Measurements from ENCODE around the gene GNB3.

Gene GNB3

DNA sequence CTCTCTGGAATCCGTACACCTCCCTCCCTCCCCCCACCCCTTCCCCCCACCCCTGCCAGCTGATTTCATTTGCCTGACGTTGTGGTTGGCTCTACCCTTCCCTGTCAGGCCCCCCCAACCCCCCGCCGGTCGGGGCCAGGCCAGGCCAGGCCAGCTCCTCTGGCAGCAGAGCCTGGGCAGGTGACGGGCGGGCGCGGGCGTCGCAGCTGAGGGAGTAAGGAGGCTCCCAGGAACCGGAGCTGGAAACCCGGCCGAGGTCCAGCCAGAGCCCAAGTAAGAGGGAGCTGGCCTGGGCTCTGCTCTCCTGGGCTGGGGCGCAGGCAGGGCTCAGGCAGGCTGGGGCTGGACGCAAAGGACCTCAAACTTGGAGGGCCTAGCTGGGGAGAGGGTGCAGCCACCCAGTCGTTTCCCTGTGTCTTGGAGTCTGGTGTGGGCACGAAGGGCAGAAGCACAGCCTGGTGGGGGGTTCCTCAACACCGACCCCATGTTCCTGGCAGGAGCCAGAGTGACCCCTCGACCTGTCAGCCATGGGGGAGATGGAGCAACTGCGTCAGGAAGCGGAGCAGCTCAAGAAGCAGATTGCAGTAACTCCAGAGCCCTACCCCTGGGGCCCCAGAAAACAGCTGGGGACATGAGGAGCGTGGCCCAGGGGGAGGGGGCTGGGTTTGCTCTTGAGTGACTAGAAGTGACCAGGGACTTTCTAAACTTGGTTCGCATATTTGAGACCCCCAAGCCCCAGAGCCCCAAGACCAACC is at the start of gene GNB3:
Gene GNB3, plus strand, starts transcription at position 165 of the 755 bp plus-strand sequence. Its CDS starts 363 bp downstream, at position 528.
- DNase-seq (ENCODE audit: low read depth in 2 of 2): no peak

DNA sequence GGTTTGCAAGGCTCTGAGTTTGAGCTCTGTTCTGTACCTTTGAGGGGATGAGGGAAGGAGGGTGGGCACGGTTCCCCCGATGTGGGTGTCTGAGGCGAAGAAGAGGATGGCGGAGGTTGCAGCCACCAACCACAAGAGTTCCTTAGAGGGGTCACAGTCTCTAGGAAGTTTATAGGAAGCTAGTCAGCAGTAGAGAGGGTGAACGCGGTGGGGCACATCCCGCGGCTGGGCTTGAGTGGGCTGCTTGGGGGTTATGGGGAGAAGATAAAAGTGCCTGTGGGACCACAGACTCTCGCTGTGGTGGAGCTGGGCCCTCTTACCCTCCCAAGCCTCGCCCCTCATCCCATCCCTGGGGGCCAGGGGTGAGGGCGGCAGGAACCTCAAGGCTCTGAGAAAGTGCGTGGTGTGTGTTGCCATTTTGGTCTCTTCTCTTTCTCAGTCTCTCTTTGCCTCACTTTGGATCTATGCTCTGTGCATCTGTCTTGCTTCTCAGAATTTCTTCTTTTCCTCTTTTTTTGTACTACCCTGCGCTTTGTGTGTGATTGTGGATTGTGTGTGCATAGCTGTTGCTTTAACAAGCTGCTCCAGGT is 48.7 kb upstream of the GNB3 start:
- DNase-seq (ENCODE audit: low read depth in 2 of 2): no peak

DNA sequence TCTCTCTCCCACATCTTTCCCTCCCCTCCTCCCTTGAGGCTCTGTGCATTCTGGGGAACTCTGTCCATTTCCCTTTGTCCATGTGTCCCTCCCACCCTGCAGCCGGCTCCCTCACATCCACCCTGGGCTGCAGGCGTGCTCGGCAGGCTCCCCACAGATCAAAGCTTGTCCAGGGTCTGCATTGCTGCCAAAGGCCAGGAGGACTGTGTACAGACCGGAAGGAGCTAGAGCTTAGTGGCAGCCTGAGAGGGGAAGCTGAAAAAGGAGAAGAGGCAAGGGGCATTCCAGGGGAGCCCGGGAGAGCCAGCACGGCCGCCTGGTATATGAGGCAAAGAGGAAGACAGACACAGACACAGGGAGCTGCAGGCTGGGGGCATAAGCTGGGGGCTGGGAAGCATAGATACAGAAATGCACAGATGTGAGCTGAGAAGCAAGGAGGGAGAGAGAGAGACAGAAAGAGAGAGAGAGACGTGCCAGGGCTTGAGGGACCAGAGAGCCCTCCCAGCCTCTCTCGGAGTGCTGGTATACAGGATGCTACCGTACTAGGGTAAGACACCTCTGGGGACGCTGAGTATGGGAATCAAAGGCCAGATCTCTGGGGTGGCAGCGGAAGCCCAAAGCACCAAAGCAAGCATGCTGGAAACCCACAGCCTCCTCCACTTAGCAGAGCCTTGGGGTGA is 48.1 kb upstream of the GNB3 start:
- DNase-seq (ENCODE audit: low read depth in 2 of 2): no peak

DNA sequence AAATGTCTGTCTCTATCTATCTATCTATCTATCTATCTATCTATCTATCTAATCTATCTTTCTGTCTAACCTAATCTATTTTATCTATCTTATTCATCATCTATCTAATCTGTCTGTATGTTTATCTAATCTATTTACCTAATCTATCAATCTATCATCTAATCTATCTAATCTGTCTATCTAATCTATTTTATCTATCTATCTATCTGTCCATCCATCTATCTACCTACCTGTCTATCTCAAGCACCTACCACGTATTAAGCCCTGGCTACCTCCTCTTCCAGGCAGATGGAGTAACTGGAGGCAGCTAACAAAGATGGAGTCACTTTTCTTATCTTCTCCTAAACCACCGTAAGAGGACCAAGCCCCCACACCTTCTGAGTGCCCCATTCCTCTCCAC is 45.6 kb upstream of the GNB3 start:
- no peak for DNase-seq (ENCODE audit: low read depth in 2 of 2)

DNA sequence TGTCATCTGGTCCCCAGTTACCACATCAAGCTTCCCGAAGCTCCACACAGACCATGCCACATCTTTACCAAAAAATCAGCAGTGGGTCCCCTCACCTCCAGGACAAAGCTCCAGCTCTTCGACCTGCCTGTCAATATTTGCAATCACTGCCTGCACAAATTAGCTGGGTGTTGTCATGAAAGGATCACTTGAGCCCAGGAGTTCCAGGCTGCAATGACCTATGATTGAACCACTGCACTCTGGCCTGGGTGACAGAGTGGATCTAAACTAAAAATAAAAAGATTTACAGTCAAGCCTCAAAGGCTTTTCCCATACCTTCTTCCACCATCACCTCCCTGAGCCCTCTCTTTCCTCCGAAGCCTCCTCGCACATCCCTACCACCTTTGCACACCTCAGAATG is 44.1 kb upstream of the GNB3 start:
- no peak for DNase-seq (ENCODE audit: low read depth in 2 of 2)

DNA sequence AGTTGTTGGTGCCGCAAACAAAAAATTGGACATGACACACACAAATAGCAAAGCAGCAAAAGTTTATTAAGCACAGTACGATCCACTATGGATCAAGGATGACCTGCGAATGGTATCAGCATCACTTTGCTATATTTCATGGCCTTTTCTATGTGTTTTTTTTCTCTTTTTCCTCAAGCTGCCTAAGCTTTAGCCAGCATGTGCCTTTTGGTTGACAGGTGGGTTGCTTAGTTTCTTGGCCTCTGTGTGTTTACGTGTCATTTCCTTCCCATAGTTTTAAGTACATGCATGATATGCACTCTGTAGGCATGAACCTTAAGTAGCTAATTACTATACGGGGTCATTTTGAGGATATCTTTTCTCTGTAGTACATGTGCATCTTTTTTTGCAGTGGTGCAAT is 41.6 kb upstream of the GNB3 start:
- no peak for DNase-seq (ENCODE audit: low read depth in 2 of 2)

DNA sequence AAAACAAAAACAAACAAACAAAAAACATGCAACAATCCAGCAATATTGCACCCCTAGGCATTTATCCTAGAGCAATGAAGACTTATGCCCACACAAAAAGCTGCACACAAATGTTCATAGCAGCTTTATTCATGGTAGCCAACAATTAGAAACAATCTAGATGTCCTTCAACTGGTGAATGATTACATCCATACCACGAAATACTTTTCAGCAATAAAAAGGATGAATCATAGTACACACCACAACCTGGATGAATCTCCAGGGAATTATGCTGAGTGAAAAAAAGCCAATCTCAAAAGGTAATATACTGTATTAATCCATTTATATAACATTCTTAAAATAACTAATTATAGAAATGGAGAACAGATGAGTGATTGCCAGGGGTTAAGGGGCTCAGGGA is 33.6 kb upstream of the GNB3 start:
- no peak for DNase-seq (ENCODE audit: low read depth in 2 of 2)

DNA sequence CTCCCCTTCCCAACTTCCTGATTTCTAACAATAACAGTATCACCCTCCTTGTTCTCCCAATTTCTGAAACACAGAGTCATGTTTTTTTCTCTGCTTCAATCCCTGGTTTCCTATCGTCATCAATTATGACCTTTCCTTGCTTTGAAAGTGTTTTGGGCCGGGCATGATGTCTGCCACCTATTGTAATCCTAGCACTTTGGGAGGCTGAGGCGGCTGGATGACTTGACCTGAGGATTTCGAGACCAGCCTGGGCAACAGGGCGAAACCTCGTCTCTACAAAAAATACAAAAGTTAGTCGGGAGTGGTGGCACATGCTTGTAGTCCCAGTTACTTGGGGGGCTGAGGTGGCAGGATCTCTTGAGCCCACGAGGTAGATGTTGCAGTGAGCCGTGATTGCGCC is 31.7 kb upstream of the GNB3 start:
- DNase-seq (ENCODE audit: low read depth in 2 of 2): no peak

DNA sequence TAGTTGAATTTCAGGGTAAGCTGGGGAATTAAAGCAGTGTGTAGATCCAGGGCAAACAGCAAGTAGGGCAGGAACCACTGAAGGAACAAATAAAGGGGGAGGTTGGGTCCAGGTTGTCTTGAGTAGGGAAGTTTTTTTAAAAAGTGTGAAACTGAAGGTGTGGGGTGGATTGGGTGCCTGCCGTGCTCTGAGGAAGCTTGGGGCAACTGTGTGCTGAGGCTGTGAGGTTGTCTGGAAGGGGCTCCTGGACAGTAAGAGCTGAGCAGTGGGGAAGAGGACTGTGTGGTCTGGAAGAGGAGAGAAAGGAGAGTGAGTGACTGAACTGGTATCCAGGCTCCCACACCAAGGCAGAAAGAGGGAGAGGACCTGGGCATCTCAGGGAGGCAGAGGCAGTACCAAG is 30.0 kb upstream of the GNB3 start:
- no peak for DNase-seq (ENCODE audit: low read depth in 2 of 2)

DNA sequence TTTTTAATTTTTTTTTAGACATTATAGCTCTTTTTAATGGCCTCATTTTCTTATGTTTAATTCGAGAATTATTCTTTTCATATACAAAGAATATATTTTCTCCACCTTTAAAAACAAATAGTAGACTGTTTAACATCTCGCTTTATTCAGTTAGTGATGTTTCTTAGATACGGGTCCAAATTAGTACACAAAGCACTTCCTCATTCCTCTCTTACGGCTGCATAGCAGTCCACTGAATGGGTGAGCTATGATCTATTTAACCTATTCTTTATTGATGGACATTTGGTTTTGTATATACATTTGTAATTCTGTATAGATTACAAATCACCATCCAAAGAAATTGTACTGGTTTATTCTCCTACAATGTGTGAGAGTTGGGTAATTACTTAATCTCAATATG is 27.4 kb upstream of the GNB3 start:
- DNase-seq (ENCODE audit: low read depth in 2 of 2): no peak

DNA sequence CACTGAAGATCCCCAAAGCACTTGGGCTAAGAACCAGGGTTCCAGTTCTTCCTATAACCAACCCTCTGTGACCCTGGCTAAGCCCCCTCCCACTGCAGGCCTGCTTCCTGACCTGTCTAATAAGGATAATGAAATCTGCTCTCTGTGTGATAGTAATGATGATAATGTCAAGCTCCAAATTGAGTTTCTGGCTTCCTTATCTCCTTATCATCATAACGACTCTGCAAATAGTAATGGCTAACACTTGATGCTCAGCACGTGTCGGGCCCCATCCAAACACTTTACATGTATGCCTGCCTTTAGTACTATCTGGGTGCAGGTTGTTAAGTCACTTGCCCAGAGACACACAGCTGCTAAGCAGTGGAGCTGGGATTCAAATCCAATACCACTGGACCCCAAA is 24.1 kb upstream of the GNB3 start:
- no peak for DNase-seq (ENCODE audit: low read depth in 2 of 2)

DNA sequence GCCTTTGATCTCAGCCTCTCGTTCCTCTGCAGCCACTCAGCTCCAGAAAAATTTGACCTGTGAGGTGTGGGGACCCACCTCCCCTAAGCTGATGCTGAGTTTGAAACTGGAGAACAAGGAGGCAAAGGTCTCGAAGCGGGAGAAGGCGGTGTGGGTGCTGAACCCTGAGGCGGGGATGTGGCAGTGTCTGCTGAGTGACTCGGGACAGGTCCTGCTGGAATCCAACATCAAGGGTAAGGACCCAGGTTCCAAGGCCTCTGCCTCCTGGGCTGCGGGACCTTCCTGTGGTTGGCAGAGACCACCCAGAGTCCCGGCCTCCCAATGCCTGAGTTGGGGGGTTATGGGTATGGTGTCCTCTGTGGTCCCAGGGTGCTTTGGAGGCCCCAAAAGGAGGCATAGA is 23.6 kb upstream of the GNB3 start:
- no peak for DNase-seq (ENCODE audit: low read depth in 2 of 2)

DNA sequence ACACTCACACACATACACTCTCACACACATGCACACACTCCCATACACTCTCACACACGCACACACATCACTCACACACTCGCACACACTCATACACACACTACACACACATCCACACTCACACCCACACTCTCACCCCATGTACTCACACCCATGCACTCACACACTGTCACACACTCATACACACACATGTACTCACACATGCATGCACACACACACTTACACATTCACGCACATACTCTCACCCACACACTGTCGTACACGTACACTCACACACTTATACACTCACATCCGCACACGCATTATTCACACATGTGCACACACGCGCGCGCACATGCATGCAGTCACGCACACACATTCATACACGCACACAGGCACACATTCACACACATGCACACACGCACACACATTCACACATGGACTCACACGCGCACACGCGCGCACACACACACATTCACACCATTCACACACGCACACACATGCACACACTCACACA is 23.0 kb upstream of the GNB3 start:
- DNase-seq (ENCODE audit: low read depth in 2 of 2): no peak

DNA sequence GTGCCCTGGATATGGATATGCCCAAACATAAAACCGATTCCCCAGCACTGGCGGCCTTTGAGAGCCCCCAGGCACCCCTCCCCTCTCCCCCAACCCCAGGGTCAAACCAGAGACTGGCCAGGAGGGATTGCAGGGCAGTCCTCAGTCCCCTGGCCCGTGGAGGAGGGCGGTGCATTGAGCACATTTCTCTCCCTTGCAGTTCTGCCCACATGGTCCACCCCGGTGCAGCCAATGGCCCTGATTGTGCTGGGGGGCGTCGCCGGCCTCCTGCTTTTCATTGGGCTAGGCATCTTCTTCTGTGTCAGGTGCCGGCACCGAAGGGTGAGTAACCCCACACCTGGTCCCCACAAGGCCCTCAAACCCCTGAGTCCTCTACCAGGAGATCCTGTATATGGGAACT is 22.5 kb upstream of the GNB3 start:
- DNase-seq (ENCODE audit: low read depth in 2 of 2): no peak

DNA sequence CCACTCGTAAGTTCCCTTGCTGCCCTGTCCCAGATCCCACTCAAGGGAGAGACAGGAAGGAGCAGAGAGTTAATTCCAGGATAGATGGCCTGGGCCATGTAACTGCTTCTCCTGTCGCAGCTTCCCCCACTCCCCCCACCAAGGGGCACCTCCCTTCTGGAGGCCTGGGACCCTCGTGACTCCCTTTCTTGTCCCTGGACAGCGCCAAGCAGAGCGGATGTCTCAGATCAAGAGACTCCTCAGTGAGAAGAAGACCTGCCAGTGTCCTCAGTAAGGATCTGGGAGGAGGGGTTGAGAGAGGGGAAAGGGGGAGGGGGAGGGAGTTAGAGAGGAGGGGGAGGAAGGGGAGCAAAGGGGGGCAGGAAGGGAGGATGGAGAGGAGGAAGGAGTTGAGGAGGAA is 22.1 kb upstream of the GNB3 start:
- DNase-seq (ENCODE audit: low read depth in 2 of 2): no peak

DNA sequence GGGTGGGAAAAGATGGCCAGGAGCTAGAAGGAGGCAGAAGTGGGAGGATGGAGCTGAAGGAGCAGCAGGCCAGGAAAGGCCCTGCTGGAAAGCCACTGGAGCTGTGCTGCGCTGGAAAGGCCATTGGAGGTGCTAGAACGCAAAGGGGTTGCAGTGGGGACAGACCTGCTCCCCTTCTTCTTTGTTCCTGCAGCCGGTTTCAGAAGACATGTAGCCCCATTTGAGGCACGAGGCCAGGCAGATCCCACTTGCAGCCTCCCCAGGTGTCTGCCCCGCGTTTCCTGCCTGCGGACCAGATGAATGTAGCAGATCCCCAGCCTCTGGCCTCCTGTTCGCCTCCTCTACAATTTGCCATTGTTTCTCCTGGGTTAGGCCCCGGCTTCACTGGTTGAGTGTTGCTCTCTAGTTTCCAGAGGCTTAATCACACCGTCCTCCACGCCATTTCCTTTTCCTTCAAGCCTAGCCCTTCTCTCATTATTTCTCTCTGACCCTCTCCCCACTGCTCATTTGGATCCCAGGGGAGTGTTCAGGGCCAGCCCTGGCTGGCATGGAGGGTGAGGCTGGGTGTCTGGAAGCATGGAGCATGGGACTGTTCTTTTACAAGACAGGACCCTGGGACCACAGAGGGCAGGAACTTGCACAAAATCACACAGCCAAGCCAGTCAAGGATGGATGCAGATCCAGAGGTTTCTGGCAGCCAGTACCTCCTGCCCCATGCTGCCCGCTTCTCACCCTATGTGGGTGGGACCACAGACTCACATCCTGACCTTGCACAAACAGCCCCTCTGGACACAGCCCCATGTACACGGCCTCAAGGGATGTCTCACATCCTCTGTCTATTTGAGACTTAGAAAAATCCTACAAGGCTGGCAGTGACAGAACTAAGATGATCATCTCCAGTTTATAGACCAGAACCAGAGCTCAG is 21.4 kb upstream of the GNB3 start:
- no peak for DNase-seq (ENCODE audit: low read depth in 2 of 2)

DNA sequence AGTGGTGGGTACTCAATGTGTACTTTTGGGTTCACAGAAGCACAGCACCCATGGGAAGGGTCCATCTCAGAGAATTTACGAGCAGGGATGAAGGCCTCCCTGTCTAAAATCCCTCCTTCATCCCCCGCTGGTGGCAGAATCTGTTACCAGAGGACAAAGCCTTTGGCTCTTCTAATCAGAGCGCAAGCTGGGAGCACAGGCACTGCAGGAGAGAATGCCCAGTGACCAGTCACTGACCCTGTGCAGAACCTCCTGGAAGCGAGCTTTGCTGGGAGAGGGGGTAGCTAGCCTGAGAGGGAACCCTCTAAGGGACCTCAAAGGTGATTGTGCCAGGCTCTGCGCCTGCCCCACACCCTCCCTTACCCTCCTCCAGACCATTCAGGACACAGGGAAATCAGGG is 20.6 kb upstream of the GNB3 start:
- no peak for DNase-seq (ENCODE audit: low read depth in 2 of 2)

DNA sequence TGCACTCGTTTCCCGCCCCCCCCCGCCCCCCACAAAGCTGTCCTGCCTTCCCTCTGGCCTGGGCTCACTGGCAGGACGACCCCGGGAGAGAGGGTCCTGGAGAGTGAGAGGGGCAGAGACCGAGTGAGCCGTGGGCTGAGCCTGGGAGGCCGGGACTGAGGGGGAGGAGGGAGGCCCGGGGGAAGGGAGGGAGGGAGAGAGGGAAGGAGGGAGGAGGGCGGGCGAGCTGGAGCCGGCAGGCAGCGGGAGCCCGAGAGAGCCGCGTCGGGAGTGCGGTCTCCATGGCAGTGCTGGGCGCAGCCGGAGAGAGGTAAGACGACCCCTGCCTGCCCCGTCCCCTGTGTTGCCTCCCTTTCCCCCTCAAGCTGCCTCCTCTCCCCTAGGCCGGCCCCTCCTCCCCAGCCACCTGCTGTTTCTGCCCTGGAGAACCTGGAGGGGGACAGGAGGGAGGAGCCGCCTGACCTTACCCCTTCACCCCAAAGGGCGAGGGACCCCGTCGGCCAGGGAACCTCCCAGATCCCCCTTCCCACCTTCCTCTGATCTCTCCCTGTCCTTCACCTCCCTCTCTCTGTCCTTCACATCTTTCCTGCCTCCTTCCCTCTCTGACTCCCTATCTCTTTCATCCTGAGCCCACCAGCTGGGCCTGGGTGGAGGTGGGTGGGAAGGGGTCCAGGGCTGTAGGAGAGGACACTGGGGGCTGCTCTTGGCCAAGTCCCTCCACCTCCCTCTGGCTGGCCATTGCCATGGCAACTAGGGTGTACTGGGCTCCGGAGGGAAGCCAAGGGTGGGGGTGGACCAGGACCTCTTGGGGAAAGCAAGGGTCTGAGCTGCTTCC is 18.9 kb upstream of the GNB3 start, which contains the start of gene GPR162:
Gene GPR162, plus strand, starts transcription at position 231 of the 835 bp plus-strand sequence. CDS start 2,078 bp downstream, outside the sequence.
- no peak for DNase-seq (ENCODE audit: low read depth in 2 of 2)

DNA sequence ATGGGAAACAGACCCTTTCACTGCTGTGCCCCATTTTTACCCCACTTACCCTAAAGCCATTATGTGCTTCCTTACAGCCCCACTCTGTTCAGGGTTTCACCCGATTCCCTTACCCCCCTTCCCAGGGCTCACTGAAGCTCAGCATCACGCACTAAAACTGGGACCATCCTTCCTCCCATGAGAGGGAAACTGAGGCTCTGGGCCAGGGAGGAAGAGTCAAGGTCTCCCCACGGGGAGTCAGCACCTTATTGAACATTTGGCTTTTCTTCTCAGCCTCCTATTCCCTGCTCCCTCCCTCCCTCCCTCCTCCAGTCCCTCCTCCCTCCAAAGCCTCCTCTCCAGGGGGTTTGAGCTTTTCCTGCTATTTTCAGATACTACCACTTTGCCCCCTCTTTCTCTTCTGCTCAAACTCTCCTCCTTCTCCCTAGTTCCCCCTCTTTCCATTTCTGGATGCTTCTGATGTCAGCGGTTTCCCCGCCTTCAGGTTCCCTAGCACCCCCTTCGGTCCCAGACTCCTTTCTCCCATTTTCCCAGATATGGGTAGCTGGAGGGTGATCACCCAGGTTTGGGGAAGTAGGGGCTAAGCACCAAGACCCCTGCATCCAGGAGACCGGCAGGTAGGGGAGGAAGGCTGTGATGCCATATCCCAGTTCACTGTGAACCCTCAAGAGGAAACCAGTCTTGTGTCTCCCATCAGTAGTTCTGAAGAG is 18.1 kb upstream of the GNB3 start:
- DNase-seq (ENCODE audit: low read depth in 2 of 2): no peak

All from stimulated activated CD4-positive, alpha-beta T cell treated with anti-CD3 and anti-CD28 coated beads, Interleukin-15, amount 100 ng/mL, for 48 hours (primary cell).